Suprapubic skin (tissue), 3 donors: ENCODE results near the gene MUC21.

Experiments
- EP300 ChIP-seq: sonication (generic); formaldehyde crosslinking; IDR thresholded peaks from one replicate; pipeline ENCODE4 v1.6.1; 2017; ENCODE audit warnings: antibody characterized with exemption
- POLR2A ChIP-seq, 2 donors: fragments of 450-650 bp; IDR thresholded peaks; one replicate each; pipeline ENCODE4 v1.6.1; 2017; ENCODE audit warnings: antibody characterized with exemption in 2 of 2, mild to moderate bottlenecking in 2 of 2, moderate library complexity in 2 of 2
- TF ChIP-seq, protein P1 (sequence below), 2 donors: fragments of 200-600 bp in 1 of 2; fragments of 450-650 bp in 1 of 2; sonication (generic) in 1 of 2; IDR thresholded peaks; one replicate each; pipeline ENCODE4 v1.5.1; 2016 to 2019; ENCODE audit warnings: antibody characterized with exemption in 2 of 2, mild to moderate bottlenecking in 1 of 2, moderate library complexity in 1 of 2

DNA sequence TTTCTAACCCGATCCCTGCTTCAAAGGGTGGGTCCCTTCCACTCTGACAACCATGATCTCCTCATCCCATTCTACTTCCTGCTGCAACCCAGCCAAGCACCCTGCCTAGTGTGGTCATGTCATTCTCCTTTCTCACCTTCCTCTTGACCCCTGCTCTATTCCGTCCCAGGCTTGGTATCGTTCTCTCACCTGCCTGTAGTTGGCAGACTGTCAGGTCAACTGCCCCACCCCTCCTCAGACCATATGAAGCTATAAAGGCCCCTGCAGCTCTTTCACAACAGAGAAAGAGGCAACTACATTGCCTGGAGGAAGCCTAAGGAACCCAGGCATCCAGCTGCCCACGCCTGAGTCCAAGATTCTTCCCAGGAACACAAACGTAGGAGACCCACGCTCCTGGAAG lies at the start of gene MUC21:
- TF ChIP-seq, protein P1, sequence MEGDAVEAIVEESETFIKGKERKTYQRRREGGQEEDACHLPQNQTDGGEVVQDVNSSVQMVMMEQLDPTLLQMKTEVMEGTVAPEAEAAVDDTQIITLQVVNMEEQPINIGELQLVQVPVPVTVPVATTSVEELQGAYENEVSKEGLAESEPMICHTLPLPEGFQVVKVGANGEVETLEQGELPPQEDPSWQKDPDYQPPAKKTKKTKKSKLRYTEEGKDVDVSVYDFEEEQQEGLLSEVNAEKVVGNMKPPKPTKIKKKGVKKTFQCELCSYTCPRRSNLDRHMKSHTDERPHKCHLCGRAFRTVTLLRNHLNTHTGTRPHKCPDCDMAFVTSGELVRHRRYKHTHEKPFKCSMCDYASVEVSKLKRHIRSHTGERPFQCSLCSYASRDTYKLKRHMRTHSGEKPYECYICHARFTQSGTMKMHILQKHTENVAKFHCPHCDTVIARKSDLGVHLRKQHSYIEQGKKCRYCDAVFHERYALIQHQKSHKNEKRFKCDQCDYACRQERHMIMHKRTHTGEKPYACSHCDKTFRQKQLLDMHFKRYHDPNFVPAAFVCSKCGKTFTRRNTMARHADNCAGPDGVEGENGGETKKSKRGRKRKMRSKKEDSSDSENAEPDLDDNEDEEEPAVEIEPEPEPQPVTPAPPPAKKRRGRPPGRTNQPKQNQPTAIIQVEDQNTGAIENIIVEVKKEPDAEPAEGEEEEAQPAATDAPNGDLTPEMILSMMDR (IDR thresholded peaks at IDR 0.05): no peak
- TF ChIP-seq EP300 (no peak), POLR2A (IDR thresholded peaks at IDR 0.05) (no peak)
